ENCODE results near the gene CXorf65.

CXorf65 gene

GRCh38 chrX:71118985-71119535 is 12.5 kb upstream of the CXorf65 start:
- H3K27me3 ChIP-seq (ENCODE audit: insufficient read depth, poor library complexity, severe bottlenecking) = no peaks in the 10 kb centered on the region
- no peak for DNase-seq (ENCODE audit: low read depth in 1 of 2, low spot score in 1 of 2)
- TF ChIP-seq REST (IDR thresholded peaks at IDR 0.05; ENCODE audit: insufficient replicate concordance, low read depth) (no peak), SPI1 (IDR thresholded peaks at IDR 0.05; ENCODE audit: borderline replicate concordance, low read depth) (no peak), POLR2AphosphoS5 (IDR thresholded peaks at IDR 0.05; ENCODE audit: low read depth) (no peak), GABPA (IDR thresholded peaks at IDR 0.05; ENCODE audit: low read depth) (no peak)
- TF ChIP-seq, protein P1, sequence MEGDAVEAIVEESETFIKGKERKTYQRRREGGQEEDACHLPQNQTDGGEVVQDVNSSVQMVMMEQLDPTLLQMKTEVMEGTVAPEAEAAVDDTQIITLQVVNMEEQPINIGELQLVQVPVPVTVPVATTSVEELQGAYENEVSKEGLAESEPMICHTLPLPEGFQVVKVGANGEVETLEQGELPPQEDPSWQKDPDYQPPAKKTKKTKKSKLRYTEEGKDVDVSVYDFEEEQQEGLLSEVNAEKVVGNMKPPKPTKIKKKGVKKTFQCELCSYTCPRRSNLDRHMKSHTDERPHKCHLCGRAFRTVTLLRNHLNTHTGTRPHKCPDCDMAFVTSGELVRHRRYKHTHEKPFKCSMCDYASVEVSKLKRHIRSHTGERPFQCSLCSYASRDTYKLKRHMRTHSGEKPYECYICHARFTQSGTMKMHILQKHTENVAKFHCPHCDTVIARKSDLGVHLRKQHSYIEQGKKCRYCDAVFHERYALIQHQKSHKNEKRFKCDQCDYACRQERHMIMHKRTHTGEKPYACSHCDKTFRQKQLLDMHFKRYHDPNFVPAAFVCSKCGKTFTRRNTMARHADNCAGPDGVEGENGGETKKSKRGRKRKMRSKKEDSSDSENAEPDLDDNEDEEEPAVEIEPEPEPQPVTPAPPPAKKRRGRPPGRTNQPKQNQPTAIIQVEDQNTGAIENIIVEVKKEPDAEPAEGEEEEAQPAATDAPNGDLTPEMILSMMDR (IDR thresholded peaks at IDR 0.05; ENCODE audit: insufficient read depth, low read length) = no peak
- H3K4me3 ChIP-seq (replicated peaks; ENCODE audit: insufficient read depth, low read length) = peak overlapping the region; percentile 57
- H3K27ac ChIP-seq (replicated peaks) = peak overlapping the region; percentile 92

DNA sequence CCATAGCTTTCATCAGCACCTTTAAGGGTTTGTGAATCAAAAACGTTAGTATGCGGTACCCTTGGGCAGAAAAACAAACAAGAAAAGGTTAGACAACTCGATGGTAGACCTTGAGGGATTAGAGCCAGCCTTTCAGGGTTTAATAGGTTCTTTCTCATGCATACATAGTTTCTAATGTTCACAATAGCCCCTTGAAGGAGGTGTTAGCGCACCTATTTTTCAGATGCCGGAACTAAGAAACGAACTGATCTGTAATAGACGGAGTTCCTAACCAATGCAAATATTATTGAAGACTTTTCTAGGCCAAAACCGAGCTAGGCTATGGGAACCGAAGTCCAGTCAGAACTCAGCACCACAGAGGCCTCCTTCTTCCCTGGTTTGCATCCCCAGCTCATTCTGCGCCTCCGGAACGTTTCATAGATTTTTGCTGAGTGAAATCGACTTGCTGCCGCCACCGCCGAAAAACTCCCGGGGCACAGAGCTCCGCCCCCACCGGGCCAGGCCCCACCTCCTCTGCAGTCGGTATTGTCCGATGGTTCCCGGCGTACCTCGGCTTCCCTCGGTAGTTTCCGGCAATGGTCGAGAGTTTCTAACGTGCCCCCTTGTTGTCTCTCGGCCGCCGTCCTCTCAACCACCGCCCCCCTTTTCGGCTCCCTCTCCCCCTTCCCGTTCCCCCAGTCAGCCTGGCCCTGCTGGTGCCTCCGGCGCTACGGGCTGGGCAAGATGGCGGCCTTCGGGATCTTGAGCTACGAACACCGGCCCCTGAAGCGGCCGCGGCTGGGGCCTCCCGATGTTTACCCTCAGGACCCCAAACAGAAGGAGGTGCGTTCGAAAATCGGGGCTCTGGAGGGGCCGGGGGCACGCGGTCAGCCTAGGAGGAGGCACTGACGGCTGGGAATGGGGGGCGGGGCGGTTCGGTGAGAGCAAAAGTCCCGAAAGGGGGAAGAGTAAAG is 11.8 kb upstream of the CXorf65 start, which contains the start of gene MED12:
TSS of gene MED12 (plus strand) at position 565 of the 953 bp plus-strand sequence. CDS start at position 724, 159 bp downstream.
- DNase-seq (ENCODE audit: low read depth in 1 of 2, low spot score in 1 of 2) = peak; percentile 65 to 79
- TF ChIP-seq POLR2AphosphoS5 (IDR thresholded peaks at IDR 0.05; ENCODE audit: low read depth) (peak; percentile 31; the same call in 1 of the 2 replicates), SPI1 (IDR thresholded peaks at IDR 0.05; ENCODE audit: borderline replicate concordance, low read depth) (no peak)
- Histone ChIP-seq H3K4me3 (replicated peaks; ENCODE audit: insufficient read depth, low read length) (peak within 1 kb of the TSS; percentile 57), H3K27me3 (ENCODE audit: insufficient read depth, poor library complexity, severe bottlenecking) (no peaks in the 10 kb centered on the region), H3K27ac (replicated peaks) (peak within 1 kb of the TSS; percentile 92)

DNA sequence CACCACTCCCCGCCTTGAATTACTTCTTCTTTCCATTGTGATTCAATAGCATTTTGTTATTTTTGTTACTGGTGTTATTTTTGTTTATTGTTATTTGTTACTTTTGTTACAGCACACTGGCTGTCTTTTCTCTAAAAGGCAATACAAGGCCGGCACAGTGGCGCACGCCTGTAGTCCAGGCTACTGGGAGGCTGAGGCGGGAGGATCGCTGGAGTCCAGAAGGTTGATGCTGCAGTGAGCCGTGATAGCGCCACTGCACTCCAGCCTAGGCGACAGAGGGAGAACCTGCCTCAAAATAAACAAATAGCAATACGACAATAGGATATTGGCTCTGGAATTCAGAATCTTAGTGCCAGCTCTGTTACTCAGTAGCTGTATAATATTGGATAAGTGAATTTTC is 10.8 kb upstream of the CXorf65 start:
- H3K4me3 ChIP-seq (replicated peaks; ENCODE audit: insufficient read depth, low read length) = no peak overlapping the region
- DNase-seq (ENCODE audit: low read depth in 1 of 2, low spot score in 1 of 2) = no peak
- peak overlapping the region; percentile 92; the same call in 1 of the 2 replicates for H3K27ac ChIP-seq (replicated peaks)
- no peaks in the 10 kb centered on the region for H3K27me3 ChIP-seq (ENCODE audit: insufficient read depth, poor library complexity, severe bottlenecking)
- TF ChIP-seq GABPA (IDR thresholded peaks at IDR 0.05; ENCODE audit: low read depth) (no peak), SPI1 (IDR thresholded peaks at IDR 0.05; ENCODE audit: borderline replicate concordance, low read depth) (no peak), REST (IDR thresholded peaks at IDR 0.05; ENCODE audit: insufficient replicate concordance, low read depth) (no peak), POLR2AphosphoS5 (IDR thresholded peaks at IDR 0.05; ENCODE audit: low read depth) (no peak)
- TF ChIP-seq, protein P1 (IDR thresholded peaks at IDR 0.05; ENCODE audit: insufficient read depth, low read length) = no peak

- peak overlapping the region; percentile 84 for H3K27ac ChIP-seq (replicated peaks)
Observed at GRCh38 chrX:71111921-71112431, 5.4 kb upstream of the CXorf65 start.

More at GRCh38 chrX:71111921-71112431, 5.4 kb upstream of the CXorf65 start:
- H3K27me3 ChIP-seq (ENCODE audit: insufficient read depth, poor library complexity, severe bottlenecking) = no peaks in the 10 kb centered on the region
- peak in 1 of 2 experiments; percentile 35 for DNase-seq (ENCODE audit: low read depth in 1 of 2, low spot score in 1 of 2)
- no peak for TF ChIP-seq POLR2AphosphoS5 (IDR thresholded peaks at IDR 0.05; ENCODE audit: low read depth)
- TF ChIP-seq SPI1 (IDR thresholded peaks at IDR 0.05; ENCODE audit: borderline replicate concordance, low read depth) = no peak
- no peak for TF ChIP-seq REST (IDR thresholded peaks at IDR 0.05; ENCODE audit: insufficient replicate concordance, low read depth)
- no peak overlapping the region for H3K4me3 ChIP-seq (replicated peaks; ENCODE audit: insufficient read depth, low read length)

All from HL-60 (cell line).